SIG-M5 (cell line): ENCODE measurements around the gene DECR2.
"Not testable (repeated sequence)": the region's sequence is repeated elsewhere in the genome, so short reads cannot be mapped to it uniquely, and the experiment has no call there.

Experiments
- DNase-seq: peaks from one replicate; lab custom pipeline; 2025; lab: John Stamatoyannopoulos, UW

Gene DECR2

DNA sequence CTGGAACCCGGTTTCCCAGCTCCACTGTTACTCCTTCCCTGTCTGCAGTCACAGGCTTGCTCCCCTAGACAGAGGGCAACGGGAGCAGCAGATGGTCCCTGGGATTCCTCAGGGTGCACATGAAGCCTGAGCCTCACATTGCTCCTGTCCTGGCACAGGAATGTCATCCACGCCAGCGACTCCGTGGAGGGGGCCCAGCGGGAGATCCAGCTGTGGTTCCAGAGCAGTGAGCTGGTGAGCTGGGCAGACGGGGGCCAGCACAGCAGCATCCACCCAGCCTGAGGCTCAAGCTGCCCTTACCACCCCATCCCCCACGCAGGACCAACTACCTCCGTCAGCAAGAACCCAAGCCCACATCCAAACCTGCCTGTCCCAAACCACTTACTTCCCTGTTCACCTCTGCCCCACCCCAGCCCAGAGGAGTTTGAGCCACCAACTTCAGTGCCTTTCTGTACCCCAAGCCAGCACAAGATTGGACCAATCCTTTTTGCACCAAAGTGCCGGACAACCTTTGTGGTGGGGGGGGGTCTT is 1.6 kb upstream of the DECR2 start:
- no peak for DNase-seq

DNA sequence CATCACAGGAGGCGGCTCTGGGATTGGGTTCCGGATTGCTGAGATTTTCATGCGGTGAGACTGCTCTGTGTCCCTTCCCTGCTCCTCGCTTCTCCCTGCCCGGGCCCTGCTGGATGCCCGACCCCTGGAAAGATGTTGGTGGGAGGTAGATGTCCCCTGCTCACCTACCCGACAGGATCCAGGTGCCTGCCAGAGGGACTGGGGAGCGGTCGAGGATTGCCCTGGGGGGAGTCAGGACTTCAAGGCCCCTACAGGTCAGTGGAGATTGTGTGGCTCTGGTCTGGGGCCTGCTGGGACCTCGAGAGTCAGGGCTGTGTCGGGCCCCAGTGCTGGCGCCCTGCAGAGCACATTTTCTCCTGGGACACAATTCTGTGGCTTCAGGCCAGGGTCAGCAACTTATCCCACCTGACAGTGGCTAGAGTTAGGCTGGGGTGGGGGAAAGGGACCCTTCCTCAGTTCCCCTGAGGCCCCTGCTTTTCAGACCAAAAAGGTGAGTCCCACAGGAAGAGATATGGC is 3.3 kb downstream of the DECR2 start:
- no peak for DNase-seq

DNA sequence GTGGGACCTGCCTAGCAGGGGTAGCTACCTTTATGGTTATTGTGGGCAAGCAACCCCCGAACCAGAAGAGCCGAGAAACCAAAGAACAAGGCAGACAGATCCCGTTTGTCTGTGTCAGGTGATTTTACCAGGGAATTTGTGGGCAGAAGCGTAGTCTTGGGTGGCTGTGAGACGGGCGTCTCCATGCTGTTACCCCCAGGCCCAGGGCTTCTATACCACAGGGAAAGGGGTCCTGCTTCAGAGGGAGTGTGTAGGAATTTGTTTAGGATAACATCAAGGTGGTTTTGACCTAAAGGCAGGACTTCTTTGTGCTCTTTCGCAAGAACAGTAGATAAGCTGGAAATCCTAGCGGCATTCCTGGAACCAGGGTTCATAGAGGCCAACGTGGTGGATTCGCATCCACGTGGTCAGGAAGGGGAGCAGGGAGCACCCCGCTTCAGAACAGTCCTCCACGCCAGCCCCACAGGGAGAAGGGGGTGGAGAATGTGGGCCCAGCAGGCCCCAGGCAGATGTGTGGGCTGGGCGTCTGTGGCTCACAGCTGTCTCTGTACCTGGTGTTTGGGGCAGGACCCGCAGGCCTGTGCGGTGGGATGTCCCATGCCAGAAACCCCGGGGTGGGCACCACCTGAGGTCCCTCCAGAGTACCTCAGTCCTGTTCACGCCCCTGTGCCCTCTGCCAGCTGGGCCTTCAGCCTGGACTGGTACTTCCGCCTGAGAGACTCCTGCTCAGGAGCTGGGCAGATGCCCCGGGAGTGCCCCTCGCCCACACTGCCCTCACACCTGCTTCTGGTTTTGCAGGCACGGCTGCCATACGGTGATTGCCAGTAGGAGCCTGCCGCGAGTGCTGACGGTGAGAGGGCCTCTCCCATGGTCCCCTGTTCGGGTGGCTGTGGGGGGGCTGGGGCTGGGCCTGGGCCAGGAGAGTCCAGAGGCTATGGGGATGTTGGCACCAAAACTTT is 4.1 kb downstream of the DECR2 start:
- no peak for DNase-seq

DNA sequence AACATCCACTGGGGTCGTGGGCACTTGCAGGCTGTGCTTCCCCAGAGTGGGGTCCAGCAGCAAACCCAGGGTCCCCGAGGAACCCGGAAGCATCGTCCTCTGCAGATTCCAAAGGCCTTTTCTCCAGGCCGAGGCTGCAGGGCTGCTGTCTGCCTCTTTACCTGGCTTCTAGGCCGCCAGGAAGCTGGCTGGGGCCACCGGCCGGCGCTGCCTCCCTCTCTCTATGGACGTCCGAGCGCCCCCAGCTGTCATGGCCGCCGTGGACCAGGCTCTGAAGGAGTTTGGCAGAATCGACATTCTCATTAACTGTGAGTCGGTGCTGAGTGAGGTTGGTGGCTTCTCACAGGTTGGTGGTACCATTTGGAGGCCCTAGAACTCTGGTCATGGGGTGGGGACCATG is 5.6 kb downstream of the DECR2 start:
- no peak for DNase-seq

DNA sequence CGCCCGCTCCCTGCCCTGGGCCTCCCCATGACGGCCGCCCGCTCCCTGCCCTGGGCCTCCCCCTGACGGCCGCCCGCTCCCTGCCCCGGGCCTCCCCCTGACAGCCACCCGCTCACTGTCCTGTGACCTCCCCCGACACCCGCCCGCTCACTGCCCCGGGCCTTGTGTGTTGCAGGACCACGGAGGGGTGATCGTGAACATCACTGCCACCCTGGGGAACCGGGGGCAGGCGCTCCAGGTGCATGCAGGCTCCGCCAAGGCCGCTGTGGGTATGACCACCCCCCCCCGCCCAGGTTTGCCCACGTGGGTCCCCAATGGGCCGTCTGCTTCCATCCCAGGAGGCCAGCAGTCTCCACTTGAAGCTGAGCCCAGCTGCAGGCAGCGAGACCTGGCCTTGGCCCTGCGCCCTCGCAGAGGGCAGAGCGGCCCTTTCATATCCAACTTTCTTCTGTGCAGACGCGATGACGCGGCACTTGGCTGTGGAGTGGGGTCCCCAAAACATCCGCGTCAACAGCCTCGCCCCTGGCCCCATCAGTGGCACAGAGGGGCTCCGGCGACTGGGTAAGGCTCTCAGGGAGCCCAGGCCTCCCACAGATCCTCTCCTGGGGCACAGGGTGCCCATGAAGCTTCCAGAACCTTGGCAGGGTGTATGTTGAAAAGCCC is 9.0 kb downstream of the DECR2 start:
- no peak for DNase-seq

DNA sequence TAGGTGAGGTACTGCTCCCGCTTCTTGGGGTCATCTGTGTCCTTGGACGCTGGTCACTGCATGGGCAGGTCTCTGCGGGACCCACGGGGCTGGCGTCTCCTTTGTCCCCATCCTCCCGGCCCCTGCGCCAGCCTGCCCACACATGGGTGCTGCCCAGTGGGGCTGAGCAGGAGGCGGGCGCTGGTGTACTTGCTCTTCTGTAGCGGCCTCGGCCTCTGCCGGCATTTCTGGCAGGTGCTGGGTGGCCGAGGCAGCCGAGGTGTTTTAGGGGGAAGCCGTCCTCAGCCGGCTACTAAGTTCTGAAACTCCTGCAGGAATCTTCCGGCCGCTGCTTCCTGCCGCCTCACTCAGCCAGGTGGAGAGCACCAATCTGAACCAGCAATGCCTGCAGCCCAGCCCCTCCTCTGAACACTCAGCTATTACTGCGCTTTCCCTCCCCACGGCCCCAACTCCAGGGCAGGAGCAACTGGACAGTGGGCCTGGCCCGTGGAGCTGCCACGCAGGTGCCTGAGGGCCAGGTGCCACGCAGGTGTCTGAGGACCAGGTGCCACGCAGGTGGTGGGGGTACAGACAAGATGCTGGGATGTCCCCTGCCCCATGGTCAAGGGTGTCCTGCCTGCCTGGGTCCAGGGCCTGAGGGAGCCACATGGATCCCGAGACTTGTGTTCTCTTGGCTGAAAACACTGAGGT is 10.0 kb downstream of the DECR2 start:
- no peak for DNase-seq

DNA sequence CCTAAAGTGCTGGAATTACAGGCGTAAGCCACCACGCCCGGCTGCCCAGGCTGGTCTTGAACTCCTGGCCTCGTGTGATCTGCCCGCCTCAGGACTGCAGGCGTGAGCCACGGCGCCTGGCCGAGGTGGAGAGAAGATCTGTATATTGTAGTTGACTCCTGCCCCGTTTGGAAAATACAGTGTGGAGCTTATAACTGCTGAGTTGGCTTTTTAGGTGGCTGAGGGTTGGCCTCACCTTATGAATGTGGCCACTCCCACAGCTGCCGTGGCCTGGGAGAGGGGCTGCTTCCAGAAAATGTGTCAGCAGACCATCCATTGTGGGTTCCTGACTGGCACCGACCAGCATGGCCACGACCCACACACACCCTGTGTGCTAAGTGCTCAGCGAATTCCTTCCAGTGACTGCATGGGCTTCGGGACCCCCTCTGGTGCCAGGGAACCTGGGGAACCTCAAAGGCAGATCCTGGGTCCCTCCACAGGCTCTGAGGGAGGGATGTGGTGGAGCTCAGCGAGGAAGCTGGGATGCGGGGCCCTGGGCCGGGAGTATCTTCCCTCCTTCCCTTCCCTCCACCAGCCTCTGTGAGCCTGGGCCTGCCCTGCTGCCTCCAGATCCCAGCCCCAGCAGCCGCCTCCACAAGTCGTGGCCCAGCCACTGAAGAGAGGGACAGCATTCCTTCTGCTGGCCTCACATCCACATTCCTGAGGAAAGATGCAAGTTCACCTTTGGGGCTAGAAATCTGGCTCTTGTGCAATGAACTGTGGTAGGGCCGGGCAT is 12.9 kb downstream of the DECR2 start:
- DNase-seq, result no peak

DNA sequence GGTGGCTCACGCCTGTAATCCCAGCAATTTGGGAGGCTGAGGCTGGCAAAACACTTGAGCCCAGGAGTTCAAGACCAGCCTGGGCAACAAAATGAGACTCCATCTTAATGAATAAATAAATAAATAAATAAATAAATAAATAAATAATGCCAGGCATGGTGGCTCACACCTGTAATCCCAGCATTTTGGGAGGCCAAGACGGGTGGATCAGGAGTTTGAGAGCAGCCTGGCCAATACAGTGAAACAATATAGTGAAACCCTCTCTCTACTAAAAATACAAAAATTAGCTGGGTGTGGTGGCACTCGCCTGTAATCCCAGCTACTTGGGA is 13.4 kb downstream of the DECR2 start:
- DNase-seq, result not testable (repeated sequence)

DNA sequence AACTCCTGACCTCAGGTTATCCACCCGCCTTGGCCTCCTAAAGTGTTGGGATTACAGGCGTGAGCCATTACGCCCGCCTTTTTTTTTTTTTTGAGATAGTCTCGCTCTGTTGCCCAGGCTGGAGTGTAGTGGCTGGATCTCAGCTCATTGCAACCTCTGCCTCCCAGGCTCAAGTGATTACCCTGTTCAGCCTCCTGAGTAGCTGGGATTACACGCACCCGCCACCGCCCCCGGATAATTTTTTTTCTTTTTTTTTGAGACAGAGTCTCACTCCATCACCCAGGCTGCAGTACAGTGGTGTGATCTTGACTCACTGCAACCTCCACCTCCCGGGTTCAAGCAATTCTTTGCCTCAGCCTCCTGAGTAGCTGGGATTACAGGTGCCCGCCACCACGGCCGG is 20.5 kb downstream of the DECR2 start:
- not testable (repeated sequence) for DNase-seq

DNA sequence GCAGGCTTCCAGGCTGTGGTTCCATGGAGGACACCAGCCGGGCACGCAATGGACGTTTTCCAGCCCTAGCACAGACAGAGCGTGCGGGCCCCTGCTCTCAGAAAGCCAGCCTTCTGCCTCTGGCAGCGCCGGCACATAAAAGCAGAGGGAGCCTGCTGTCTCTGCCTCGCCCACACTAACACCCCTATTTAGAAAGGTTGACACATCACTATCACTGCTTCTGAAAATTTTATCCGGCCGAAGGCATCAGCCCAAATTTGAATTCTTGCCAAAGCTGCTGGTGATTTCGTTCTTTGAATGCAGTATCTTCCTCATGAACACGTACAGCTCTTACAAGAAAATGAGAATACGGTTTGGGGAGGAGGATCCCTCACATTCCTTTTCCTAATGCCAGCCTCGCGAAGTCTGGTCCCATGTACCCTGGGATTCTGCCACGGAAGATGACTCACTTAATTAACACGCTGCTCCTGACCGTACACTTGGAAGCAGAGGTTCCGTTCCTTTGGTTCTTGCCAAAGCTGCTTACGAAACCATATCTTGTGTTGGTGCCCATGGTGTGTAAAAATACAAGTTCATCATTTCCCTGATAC is 22.4 kb downstream of the DECR2 start:
- DNase-seq, result no peak

DNA sequence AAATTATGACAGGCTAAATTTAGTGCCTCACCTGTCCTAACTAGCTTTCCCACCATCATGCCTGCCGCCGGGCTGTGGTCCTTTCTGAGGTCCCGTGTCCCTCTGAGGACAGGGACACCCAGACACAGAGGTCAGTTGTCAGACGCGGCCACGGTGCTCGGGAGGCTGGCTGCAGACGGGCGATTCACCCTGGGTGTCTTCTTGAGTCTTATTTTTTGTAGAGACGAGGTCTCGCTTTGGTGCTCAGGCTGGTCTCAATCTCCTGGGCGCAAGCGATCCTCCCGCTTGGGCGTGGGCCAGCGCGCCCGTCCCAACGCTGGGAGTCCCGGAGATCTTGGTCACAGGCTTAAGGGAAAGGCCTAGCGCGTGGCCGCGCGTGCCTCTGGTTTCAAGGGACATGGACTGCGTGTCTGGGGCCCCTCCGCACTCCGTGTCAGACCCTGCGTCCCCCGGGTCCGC is 23.0 kb downstream of the DECR2 start:
- no peak for DNase-seq

DNA sequence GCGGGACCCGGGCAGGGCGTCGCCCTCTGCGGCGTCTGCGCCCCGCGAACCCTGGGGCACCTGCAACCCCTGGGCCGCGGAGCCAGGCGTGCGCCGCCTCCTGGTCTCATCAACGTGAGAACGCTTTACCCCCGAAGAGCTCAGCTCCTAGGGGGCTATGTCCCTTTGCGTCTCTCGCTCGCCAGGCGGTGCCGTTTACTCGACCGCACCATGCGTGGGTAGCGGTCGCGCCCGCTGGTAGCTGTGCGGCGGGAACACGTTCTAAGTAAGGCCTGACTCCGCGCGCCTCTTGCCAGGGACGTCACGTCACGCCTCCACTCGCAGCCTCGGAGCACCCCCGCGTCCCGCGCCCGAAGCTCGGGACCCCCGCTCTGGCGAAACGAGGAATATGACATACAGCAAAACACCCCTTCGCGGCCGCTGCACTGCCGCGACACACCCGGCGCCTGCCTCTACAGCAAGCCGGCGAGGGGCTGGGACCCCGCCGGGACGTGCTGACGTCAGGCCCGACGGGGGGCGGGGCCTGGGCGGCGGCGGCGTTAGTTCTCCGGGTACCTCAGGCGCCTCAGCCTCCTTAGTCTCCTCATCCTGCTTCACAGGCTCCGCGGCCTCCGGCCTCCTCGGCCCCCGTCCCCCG is 23.5 kb downstream of the DECR2 start, which contains the start of gene RAB11FIP3:
Gene RAB11FIP3 (plus strand): TSS at position 568 of the 637 bp plus-strand sequence. CDS start 358 bp downstream, outside the sequence.
- no peak for DNase-seq

DNA sequence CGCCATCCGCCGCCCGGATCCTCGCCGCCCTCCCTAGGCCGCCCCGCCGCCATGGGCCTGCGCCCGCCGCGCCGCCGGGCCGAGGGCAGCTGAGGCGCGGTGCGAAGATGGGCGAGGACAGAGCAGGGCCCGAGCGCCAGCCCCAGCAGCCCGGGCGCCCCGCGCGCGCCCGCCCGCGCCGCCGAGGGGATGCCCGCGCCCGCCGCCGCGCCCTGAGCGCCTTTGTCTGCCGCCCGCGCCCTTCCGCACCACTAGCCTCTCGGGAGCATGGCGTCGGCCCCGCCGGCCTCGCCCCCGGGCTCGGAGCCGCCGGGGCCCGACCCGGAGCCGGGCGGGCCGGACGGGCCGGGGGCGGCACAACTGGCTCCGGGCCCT is 24.0 kb downstream of the DECR2 start:
- no peak for DNase-seq

DNA sequence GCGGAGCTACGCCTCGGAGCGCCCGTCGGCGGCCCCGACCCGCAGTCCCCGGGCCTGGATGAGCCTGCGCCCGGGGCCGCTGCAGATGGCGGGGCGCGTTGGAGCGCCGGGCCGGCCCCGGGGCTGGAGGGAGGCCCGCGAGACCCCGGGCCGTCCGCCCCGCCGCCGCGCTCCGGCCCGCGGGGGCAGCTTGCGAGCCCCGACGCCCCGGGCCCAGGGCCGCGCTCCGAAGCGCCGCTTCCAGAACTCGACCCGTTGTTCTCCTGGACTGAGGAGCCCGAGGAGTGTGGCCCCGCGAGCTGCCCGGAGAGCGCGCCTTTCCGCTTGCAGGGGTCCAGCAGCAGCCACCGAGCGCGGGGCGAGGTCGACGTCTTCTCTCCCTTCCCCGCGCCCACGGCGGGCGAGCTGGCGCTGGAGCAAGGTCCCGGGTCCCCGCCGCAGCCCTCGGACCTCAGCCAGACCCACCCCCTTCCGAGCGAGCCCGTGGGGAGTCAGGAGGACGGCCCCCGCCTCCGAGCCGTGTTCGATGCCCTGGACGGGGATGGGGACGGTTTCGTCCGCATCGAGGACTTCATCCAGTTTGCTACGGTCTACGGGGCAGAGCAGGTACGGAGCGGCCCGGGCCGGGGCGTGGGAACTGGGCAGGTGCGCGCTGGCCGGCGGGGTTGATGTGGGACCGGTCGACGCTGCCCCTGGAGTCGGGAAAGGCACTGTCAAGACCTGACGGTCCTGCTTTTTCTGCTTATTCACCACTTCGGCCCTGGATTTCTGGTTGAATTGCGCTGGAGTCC is 24.6 kb downstream of the DECR2 start:
- no peak for DNase-seq

DNA sequence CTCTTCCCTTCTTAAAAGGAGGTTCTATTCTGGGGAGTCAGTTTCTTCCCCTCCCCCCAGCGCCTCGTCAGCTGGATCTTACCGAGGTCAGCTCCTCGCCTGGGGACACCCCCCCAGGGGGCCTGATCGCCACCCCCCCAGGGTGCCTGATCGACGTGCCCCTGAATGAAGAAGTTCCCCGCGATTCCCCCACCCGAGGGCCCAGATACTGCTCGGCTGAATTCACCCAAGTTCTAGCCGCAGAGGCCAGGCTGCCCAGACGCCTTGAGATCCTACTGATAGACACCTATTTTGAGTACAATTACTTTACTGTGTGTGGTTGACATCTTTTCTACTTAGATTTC is 25.2 kb downstream of the DECR2 start:
- no peak for DNase-seq

DNA sequence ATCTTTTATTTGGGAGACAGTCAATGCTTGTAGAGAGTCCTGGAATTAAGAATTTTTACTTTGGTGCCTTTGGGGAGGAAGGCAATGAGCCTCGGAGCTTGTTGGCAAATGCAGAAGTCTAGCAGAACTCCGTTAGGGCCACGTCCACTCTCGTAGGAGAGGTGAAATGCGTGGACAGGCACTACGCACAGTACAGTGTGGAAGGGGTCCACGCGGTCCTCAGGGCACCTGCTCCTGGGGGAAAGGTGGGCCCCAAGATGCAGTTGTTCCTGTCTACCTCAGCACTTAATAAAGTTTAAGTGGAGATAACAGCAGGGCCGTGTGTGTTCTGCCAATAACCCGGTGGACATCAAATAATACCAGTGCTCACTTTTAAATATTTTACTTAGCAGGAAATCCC is 25.6 kb downstream of the DECR2 start:
- DNase-seq, result no peak

DNA sequence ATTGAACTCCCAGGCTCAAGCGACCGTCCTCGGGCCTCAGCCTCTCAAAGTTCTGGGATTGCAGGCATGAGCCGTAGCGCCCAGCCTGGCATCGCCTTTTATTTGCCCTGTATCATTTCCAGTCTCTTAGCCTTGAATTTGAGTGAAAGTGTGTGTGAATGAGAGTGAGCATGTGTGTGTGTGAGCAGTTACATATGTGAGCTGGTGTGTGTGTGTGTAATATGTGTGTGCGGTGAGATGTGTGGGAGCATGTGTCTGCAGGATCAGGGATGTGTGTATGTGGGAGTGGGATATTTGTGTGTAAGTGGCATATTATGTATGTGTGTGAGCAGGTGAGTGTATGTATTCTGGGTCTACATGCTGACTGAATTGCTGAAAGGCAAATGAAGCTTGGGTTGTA is 29.2 kb downstream of the DECR2 start:
- no peak for DNase-seq

DNA sequence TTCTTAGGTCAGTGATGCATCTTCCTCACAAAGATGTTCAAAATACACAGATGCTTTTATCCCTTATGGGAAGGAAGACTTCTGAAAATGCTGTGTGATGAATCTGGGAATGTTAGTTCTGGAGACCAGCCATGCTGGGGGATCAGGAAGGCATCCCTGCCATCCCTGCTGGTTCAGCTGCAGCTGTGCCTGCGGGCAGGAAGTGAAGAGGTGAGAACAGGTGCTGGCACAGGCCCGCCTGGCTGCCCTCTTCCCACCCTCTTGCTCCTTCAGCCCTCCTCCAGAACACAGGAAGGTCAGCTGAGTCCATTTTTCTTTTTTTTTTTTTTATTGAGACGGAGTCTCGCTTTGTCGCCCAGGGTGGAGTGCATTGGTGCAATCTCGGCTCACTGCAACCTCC is 38.9 kb downstream of the DECR2 start:
- DNase-seq, result no peak

DNA sequence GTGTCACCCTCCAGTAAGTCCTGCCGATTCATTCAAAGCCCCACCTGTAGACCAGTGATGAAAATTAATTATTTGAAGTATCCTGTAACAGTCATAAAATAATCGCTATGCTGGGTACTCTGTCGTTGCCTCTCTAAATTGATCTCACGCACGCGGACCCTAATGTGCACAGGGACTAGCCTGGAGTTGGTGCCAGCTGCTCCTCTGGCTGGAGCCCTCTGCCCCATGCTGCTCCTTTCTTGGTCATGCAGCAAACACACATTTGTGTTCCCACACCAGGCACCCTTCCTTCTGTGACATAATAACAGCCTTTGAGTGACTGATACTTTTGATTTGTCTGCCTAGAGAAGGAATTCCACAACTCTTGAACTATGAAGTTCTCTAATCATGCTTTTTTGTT is 39.8 kb downstream of the DECR2 start:
- DNase-seq, result no peak

DNA sequence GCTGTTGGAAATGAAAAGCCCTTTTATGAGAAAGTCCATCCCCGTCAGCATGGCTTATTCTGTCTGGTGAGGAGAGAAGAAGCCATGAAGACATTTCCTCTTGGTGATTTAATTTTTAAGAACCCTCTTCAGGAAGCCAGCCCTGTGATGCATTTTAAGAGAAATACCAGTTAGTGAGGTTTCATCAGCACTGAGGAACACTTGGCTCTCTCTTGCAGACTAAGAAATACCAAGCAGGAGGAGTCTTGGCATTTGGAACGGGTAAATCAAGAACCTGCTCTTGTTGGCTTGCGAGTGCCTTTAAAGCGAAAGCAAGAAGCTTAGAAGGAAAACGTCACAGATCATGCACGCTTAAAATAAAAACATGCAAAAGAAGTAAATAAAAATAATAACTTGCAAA is 41.3 kb downstream of the DECR2 start:
- DNase-seq, result no peak
